Prostate gland (tissue), 2 donors: Measurements from ENCODE around the gene RPS15.

Experiments
- POLR2A ChIP-seq: fragments of 450-650 bp; IDR thresholded peaks from one replicate; pipeline ENCODE4 v1.6.1; 2016; ENCODE audit warnings: antibody characterized with exemption, mild to moderate bottlenecking
- POLR2AphosphoS5 ChIP-seq: sonication (generic); formaldehyde crosslinking; IDR thresholded peaks from one replicate; pipeline ENCODE4 v1.6.1; 2017; ENCODE audit warnings: antibody characterized with exemption
- TF ChIP-seq, protein P1 (sequence below), 4 experiments: fragments of 200-600 bp in 2 of 4; fragments of 450-650 bp in 2 of 4; sonication (generic) in 2 of 4; IDR thresholded peaks; 1 replicate in 3 of 4; 2 replicates in 1 of 4; pipeline ENCODE4 v1.5.1; 2016 to 2019; ENCODE audit warnings: antibody characterized with exemption in 4 of 4, mild to moderate bottlenecking in 2 of 4, moderate library complexity in 2 of 4

DNA sequence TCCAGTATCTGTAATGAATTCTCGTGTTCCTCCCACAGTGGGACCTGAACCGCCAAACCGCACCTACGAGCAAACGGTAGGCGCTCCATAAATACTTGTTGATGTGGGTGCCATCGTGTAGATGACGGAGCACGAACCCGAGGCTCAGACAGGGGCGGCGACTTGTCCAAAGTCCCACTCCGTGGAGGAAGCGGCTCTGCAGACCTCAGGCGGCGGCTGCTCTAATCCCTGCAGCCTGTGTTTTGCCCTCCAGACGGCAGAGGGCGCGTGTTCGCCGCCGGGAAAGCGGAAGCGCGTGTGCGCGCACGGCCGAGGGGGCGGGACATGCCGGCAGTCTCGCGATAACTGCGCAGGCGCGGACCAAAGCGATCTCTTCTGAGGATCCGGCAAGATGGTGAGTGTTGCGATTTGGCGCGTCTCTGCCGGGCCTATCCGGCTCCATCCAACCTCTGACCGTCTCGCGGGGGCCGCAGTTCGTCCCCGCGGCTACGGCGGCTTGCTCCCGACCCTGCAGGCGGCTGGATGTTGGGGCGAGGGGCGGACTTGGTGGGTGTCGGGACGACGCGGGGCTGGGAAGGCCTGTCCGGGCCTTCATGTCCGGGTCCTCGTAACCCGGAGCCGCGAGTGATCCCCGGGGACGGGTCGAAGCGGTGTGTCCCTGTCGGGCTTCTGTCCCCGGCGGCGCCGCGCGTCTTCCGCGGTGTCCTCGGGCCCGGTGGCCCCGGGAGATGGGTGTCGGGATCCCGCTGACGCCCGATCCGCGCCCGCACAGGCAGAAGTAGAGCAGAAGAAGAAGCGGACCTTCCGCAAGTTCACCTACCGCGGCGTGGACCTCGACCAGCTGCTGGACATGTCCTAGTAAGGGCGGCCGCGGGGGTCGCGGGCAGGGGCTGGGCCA is at the start of gene RPS15:
- peak; percentile 99 for TF ChIP-seq POLR2AphosphoS5
- TF ChIP-seq, protein P1, sequence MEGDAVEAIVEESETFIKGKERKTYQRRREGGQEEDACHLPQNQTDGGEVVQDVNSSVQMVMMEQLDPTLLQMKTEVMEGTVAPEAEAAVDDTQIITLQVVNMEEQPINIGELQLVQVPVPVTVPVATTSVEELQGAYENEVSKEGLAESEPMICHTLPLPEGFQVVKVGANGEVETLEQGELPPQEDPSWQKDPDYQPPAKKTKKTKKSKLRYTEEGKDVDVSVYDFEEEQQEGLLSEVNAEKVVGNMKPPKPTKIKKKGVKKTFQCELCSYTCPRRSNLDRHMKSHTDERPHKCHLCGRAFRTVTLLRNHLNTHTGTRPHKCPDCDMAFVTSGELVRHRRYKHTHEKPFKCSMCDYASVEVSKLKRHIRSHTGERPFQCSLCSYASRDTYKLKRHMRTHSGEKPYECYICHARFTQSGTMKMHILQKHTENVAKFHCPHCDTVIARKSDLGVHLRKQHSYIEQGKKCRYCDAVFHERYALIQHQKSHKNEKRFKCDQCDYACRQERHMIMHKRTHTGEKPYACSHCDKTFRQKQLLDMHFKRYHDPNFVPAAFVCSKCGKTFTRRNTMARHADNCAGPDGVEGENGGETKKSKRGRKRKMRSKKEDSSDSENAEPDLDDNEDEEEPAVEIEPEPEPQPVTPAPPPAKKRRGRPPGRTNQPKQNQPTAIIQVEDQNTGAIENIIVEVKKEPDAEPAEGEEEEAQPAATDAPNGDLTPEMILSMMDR (IDR thresholded peaks at IDR 0.05) = peak; percentile 95 to 99 (median 98)
- TF ChIP-seq POLR2A = peak; percentile 84
